Left kidney (tissue), 2 donors: ENCODE results near the gene IRF6. TPM values are rescaled to one million over a fixed set of nuclear protein-coding genes. Genes with fewer than 3 reads are reported as not detected.

Source experiments
- DNase-seq: peaks from one replicate; pipeline ENCODE4 v3.0.0-alpha.2; 2013
- polyA plus RNA-seq: library from polyadenylated mRNA; unstranded; fragments of 120-200 nt; gene quantifications from one replicate; pipeline ENCODE4 v1.2.1, GENCODE V29; 2013; ENCODE audit not compliant: insufficient read length

The IRF6 gene
- polyA plus RNA-seq, 1 donor, result 18.6 TPM

- DNase-seq, result no peak
Measured at GRCh38 chr1:209791920-209792319, 14.0 kb downstream of the IRF6 start.

DNA sequence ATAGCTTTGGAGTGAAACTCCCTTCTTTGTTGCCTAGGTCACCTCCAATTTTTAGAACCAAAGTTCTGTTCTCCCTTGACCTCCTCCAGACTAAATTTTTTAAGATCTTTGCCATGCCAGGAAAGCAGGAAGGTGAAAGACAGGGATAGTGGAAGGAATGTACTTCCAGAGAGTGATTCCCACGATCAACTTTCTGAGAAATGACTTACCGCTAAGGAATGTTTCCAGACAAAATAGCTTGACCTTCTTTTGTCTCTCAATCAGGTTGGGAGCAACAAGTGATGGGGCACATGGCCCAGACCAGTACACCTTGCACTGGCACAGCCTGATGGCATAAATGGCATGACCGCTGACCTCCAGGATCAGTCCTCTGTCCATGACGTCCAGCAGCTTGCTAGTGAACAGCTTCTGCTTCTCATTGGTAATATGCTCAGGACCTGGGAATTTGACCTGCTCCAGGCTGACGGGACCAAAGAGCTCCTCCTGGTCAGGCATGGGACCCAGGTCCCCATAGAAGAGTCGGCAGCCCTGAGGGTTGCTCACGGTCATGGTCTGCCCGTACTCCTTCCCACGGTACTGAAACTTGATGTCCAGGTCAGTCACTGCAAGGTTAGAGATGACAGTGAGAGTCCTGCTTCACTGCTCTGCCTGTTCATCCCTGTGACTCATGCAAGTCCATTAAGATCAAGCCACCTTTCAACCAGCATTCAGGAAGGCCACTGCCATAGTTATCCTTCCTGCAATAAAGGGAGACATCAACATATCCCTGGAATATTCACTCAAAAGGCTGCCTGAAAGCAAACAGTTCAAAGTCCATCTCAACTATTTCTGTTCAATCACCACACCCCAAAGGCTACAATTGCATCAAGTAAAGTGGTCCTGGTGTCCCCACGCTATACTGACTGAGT lies 15.4 kb downstream of the IRF6 start:
- DNase-seq, result no peak

- no peak for DNase-seq
Measured at GRCh38 chr1:209789245-209789644, 16.7 kb downstream of the IRF6 start.

DNA sequence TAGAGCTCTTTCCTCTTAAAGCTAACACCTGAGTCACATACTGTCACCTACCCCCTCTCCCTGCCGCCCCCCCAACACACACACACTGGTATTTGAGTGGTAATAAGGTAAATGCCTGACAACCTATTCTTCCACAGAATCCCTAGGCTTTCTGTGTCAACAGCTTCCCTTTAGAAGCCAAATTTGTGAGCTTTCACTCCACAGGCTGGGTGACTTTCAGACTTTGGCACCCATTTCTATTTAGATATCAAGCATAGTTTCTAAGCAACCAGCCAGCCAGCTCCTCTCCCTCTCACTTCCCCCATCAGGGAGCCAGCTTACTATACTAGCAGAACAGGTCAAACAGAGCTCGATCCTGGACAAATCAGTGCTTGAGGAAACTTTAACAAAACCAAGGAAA lies 18.4 kb downstream of the IRF6 start:
- DNase-seq, result no peak

DNA sequence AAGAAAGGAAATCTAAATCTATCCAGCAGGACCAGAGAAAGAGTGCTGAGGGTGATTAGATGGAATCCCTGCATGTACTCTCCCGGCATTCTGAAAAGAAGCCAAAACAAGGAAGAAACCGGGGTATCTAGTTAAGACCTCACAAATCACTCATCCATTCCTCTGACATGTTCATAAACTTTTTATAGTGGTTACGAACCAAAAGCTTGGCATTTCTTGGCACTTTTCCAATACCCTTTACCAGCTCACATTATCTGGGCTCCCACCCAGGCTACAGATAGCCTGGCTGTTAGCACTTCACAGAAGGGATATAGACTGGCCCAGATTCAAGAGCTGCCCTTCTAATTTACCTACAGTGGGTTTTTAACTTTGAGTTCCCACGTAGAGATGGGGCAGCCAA lies 19.8 kb downstream of the IRF6 start:
- DNase-seq, result no peak

DNA sequence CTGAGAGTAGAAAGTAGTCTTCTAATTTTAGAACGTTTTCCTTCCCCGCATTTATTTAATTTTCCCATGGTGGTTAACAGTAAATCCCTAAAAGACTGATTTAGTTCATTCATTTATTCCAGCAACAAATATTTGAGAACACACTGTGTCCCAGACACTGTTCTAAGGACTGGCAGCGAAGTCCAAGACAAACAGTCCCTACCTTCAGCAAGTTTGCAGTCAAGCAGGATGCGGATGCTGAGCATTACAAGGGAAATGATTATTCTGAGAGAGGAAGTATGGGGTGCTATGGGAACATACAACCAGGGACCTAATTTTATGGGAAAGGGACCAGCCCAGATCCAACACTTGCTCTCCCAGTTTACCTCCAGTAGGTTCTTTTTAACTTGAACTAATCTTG lies 20.4 kb downstream of the IRF6 start:
- no peak for DNase-seq

- DNase-seq, result peak; percentile 98
Measured at GRCh38 chr1:209784265-209785169, 21.4 kb downstream of the IRF6 start, which contains the start of gene C1orf74. Gene C1orf74 (minus strand): TSS chr1:209784559. CDS start chr1:209783634, 925 bp downstream.

DNA sequence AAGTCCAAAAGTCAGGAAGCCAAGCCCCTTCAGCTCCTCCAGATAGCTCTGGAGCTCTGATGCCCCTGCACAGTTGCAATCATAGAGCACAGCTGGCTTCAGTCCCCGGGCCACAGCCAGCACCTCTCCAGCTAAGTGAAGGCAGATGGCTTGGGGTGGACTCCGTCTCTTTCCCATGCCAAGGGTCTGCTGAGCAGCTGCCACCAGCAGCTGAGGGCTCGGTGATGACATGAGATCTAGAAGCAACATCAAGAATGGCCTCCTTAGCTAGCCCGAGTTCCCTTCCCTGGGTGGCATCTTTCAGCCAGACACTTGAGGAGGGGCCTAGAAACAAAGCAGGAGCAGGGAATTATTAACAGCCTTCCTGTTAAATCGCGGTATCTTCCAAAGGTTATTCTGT lies 22.6 kb downstream of the IRF6 start:
- no peak for DNase-seq

GRCh38 chr1:209780268-209780667 lies 25.7 kb downstream of the IRF6 start:
- DNase-seq, result no peak

DNA sequence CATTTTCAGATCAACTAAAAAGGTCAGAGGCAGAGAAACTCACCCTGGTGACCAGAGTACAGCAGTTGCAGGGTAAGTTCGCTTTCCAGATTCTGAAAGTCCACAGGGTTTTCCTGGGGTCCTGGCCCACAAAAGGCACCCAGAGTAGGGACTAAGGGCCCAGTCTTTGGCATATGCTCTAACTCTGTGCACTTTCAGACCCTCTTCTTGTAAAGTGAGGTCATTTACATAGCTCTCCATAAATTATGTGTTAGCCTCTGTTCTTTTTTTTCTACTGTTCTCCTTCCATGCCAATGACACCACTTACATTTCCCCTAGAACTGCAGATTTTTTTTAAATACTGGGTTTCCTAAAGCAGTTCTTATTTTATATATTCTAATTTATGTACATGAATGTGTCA lies 27.8 kb downstream of the IRF6 start:
- no peak for DNase-seq

DNA sequence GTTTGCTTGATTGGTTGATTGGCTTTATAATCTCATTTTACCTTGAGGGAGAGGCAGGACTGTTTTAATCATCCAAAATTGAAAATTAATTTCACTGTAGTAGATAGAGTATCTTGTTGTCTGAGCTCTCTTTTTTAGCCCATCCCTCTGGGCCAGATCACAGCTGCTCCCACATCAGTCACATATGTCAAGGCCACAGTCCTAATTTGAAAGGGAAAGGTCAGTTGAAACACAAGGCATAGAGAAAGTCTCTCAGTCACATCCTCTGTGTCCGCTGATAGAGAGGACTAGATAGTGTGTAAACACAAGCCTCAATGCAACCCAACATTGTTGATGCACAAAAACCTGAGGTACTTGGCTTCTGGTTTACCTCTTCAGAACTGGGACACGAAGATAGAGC lies 28.4 kb downstream of the IRF6 start:
- DNase-seq, result no peak

- no peak for DNase-seq
Measured at GRCh38 chr1:209775678-209776077, 30.3 kb downstream of the IRF6 start.

DNA sequence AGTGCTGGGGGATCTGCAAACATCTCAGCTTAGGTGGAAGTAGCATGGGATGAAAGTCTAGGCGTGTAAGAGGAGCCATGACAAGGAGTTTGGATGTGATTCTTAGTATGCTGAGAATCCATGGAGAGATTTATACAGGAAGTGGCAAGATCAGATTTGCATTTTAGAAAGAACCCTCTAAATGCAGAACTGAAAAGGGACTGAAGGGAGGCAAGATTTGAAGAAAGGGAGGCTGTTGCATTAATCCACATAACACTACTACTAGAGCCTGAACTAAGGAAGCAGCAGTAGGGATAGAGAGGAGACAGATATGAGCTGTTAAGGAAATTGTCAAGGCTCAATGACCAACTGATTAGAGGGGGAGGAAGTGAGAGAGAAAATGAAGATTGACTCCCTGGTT lies 31.4 kb downstream of the IRF6 start:
- DNase-seq, result no peak

DNA sequence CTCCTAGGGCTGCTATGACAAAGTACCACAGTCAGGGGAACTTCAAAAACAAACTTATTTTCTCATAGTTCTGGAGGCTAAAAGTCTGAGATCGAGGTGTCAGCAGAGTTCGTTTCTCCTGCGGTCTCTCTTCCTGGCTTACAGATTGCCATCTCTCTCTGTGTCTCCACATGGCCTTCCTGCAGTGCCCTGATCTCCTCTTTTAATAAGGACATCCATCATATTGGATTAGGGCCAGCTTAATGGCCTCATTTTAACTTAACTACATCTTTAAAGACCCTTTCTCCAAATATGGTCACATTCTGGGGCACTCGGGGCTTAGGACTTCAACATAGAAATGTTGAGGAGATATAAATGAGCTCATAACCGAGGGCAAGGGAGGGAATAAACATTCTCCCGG lies 33.8 kb downstream of the IRF6 start:
- no peak for DNase-seq

GRCh38 chr1:209770636-209771415 lies 35.1 kb downstream of the IRF6 start:
- no peak for DNase-seq

- DNase-seq, result no peak
Measured at GRCh38 chr1:209769971-209770370, 36.0 kb downstream of the IRF6 start.

DNA sequence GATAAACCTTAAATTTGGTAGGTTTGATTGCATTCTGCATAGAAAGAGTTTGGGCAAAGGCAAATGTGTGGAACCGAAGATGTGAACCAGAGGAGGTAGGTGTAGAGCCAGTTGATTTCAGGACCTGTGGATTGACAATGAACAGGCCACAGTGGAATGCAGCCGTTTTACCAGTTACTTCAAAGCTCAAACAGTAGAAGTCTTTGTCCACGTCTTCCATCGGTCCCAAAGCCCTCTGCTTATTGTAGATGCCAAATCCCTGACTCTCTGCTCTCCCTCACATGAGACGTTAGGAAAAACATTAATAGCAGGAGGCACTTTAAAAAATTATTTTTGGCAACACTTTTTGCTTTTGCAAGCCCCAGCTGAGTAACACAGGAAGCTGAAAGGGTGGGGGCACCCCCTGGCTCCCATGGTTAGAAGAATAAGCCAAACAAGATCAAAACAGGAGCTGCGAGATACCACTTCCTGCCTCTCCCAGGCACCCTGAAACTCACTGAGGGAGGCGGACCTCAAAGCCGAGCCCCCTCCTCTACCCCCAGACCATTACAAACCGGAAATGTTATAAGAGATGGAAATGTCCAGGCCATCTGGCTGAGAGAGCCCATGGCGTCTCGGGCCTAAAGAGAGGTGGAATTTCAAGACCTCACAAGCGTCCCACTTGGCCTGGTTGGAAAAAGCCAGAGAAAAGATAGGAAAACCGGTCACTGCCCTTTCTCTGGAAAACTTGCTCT lies 36.6 kb downstream of the IRF6 start:
- no peak for DNase-seq

- DNase-seq, result no peak
Measured at GRCh38 chr1:209768354-209768774, 37.6 kb downstream of the IRF6 start.

DNA sequence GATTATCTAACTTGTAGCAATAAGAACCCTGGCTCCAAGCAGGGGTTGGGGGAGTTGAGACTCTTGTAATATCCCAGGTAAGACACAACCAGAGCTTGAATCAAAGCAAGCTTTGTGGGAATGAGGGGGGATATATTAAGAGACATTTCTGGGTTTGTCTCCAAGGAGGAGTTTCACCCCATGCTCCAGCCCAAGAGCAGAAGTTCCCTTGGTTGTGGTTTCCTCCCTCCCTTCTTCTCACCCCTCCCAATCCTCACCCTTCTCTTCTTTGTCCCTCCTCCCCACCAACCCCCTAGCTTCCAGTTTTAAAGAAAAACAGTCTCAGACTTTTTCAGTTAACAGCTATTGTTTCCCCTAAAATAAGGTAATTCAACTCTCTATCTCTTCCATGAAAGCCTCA lies 38.2 kb downstream of the IRF6 start:
- DNase-seq, result no peak

DNA sequence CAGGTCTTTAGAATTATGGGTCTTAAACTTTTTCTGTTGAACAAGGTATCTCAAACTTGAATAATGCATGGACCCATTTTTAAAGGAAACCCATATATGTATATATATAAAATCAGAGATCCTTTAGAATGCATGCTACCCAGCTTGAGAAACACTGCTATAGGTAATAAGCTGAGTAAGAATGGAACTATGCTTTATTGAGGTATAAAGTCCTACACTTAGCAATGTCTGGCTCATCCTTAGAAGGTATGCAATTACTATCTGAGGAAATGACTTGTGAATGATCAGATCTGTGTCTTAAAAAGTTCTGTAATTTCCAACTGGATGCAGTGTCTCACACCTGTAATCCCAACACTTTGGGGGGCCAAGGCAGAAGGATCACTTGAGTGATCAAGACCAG lies 38.8 kb downstream of the IRF6 start:
- DNase-seq, result no peak

DNA sequence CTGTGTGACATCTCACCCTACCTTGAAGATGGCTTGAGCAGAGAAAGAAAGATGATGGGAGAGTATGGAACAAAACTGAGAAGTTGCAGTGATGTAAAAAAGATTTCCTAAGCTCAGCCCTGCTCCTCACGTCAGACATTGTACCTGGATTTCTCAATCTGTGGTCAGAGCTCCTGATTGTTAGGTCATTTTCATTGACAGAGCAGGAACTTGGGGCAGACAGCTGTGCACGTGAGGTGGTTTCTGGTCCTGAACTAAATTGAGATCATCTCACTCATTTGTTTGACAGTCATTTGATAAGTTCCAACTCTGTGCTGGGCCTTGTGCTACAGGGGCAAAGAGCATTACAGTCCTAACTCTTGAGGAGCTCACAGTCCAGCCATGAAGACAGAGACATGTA lies 39.9 kb downstream of the IRF6 start:
- no peak for DNase-seq
